ENCODE data around the gene ABL2. TPM values are rescaled to one million over a fixed set of nuclear protein-coding genes. Genes with fewer than 3 reads are reported as not detected.

ABL2 gene
- total and polyA plus RNA-seq, 9 of the 15 experiments (the other 6 are each of a cell fraction or from before 2014, with no cell fraction given): 1.4 to 15.0 (median 8.6) TPM

- no peak for TF ChIP-seq MLLT1 (IDR thresholded peaks at IDR 0.05)
- TF ChIP-seq XRCC4 (IDR thresholded peaks at IDR 0.05; ENCODE audit: extremely low read depth, insufficient read depth, insufficient read length): no peak
- TF ChIP-seq ATF6 (CRISPR knock-in tag; IDR thresholded peaks at IDR 0.05): no peak
- no peak for TF ChIP-seq E2F5 (CRISPR knock-in tag; IDR thresholded peaks at IDR 0.05)
- TF ChIP-seq ZNF639 (CRISPR knock-in tag; conservative IDR thresholded peaks at IDR 0.05 in 1 of 2, IDR thresholded peaks at IDR 0.05 in 1 of 2): no peak
- peak; percentile 69 for TF ChIP-seq CHAMP1 (IDR thresholded peaks at IDR 0.05)
- no peak for TF ChIP-seq ZNF79 (CRISPR knock-in tag; IDR thresholded peaks at IDR 0.05; ENCODE audit: low read depth)
- TF ChIP-seq DNMT1 (IDR thresholded peaks at IDR 0.05): no peak
- TF ChIP-seq ZNF583 (CRISPR knock-in tag; IDR thresholded peaks at IDR 0.05): no peak
- TF ChIP-seq KAT2B (IDR thresholded peaks at IDR 0.05; ENCODE audit: low read depth, low read length): no peak
- no peak for TF ChIP-seq ZNF431 (CRISPR knock-in tag; IDR thresholded peaks at IDR 0.05)
Measured at GRCh38 chr1:179217943-179218507, 11.5 kb downstream of the ABL2 start (continued).
